WERI-Rb-1 (cell line): Measurements from ENCODE around the gene SHCBP1L.

ENCODE experiments used
- DNase-seq: peaks from one replicate; pipeline ENCODE4 v3.0.0-alpha.2; 2020
- H3K27ac ChIP-seq: fragments of 250-450 bp; sonication (Bioruptor Pico); 2 replicates; pipeline ENCODE4 v1.5.1; 2020; ENCODE audit warnings: mild to moderate bottlenecking, moderate library complexity
- H3K27me3 ChIP-seq: fragments of 250-450 bp; sonication (Bioruptor Pico); 2 replicates; pipeline ENCODE4 v1.5.1; 2021; ENCODE audit warnings: mild to moderate bottlenecking, low read depth, moderate library complexity; ENCODE audit not compliant: insufficient read depth, severe bottlenecking
- H3K36me3 ChIP-seq: fragments of 250-450 bp; sonication (Bioruptor Pico); 2 replicates; pipeline ENCODE4 v1.5.1; 2020; ENCODE audit warnings: mild to moderate bottlenecking, moderate library complexity
- H3K4me3 ChIP-seq: 2 replicates; pipeline ENCODE4 v1.5.1; 2011; ENCODE audit warnings: low read depth, mild to moderate bottlenecking, control low read depth, low read length
- H3K9me3 ChIP-seq: fragments of 250-450 bp; sonication (Bioruptor Pico); 2 replicates; pipeline ENCODE4 v1.5.1; 2021; ENCODE audit warnings: mild to moderate bottlenecking, moderate library complexity; ENCODE audit not compliant: severe bottlenecking
- TF ChIP-seq, protein P1 (sequence below): IDR thresholded peaks from 2 replicates; pipeline ENCODE4 v1.5.1; 2011; ENCODE audit warnings: low read depth, mild to moderate bottlenecking, control low read depth, inconsistent platforms, low read length

Gene SHCBP1L

DNA sequence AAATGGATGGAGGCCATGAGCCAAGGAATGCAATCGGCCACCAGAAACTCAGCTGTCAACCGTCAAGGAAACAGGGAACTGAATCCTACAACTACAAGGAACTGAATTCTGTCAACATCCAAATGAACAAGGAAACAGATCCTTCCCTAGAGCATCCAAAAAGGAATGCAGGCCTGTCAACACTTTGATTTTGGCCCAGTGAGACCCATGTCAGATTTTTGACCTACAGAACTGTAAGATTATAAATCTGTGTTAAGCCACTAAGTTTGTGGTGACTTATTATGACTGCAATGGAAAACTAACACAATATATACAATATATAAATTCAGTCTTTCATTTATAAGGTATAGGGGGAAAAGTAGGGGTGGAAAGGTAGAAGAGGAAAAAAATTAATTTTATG lies 55.3 kb downstream of the SHCBP1L start:
- Histone ChIP-seq H3K27me3 (no peaks in the 10 kb centered on the region), H3K9me3 (no peaks in the 10 kb centered on the region), H3K36me3 (no peaks in the 10 kb centered on the region), H3K4me3 (no peak overlapping the region), H3K27ac (no peak overlapping the region)
- no peak for DNase-seq
- TF ChIP-seq, protein P1, sequence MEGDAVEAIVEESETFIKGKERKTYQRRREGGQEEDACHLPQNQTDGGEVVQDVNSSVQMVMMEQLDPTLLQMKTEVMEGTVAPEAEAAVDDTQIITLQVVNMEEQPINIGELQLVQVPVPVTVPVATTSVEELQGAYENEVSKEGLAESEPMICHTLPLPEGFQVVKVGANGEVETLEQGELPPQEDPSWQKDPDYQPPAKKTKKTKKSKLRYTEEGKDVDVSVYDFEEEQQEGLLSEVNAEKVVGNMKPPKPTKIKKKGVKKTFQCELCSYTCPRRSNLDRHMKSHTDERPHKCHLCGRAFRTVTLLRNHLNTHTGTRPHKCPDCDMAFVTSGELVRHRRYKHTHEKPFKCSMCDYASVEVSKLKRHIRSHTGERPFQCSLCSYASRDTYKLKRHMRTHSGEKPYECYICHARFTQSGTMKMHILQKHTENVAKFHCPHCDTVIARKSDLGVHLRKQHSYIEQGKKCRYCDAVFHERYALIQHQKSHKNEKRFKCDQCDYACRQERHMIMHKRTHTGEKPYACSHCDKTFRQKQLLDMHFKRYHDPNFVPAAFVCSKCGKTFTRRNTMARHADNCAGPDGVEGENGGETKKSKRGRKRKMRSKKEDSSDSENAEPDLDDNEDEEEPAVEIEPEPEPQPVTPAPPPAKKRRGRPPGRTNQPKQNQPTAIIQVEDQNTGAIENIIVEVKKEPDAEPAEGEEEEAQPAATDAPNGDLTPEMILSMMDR, result no peak

DNA sequence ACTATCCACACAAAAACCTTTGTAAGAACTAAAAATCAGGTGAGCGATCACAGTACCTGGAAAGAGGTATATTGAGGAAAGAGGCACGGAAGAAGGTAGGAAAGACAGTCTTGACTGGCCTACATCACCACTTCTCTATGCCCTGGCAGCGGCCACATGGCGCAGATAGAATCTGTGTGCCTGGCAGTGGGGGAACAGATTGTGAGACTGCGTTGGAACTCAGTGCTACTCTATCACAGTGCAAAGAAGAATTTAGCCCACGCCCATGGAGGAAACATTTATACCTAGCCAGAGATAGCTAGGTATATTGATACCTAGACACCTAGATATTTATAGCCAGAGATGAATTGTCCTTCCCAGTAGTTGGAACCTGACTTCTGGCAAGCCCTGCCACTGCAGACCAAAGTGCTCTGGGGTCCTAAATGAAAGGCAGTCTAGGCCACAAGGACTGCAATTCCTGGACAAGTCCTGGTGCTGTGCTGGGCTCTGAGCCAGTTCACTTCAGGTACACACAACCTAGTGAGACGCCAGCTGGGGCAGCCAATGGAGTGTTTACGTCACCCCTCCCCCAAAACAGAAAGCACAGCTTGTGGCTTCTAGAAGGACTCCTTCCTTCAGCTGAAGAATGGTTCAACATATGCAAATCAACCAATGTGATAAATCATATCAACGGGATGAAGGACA lies 61.9 kb downstream of the SHCBP1L start:
- TF ChIP-seq, protein P1, result no peak
- no peaks in the 10 kb centered on the region for H3K9me3 ChIP-seq
- H3K27me3 ChIP-seq, result no peaks in the 10 kb centered on the region
- H3K36me3 ChIP-seq, result peaks cover 18% of the 10 kb centered on the region
- H3K4me3 ChIP-seq, result no peak overlapping the region
- DNase-seq, result no peak
- H3K27ac ChIP-seq, result no peak overlapping the region

DNA sequence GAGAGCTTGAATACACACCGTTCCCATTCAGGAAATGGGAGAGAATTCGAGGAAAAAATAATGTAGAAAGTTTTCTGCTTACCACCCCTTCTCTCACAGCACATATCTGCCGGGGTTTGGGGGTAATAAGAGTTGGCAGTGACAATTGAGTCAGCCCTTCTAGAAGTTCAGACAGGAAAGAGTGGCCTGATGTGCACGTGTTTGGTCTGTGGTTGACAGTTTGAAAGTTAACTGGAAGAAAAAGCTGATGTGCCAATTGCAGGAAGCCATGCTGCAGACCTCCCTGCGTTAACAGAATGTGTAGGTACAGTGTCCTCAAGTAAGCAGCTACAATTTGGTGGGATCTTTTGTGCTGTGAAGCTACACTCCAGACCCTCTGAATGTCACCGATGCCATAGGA lies 63.0 kb downstream of the SHCBP1L start:
- no peaks in the 10 kb centered on the region for H3K9me3 ChIP-seq
- H3K27me3 ChIP-seq, result no peaks in the 10 kb centered on the region
- H3K4me3 ChIP-seq, result no peak overlapping the region
- peaks cover 26% of the 10 kb centered on the region for H3K36me3 ChIP-seq
- no peak for DNase-seq
- no peak overlapping the region for H3K27ac ChIP-seq
- TF ChIP-seq, protein P1, result no peak

DNA sequence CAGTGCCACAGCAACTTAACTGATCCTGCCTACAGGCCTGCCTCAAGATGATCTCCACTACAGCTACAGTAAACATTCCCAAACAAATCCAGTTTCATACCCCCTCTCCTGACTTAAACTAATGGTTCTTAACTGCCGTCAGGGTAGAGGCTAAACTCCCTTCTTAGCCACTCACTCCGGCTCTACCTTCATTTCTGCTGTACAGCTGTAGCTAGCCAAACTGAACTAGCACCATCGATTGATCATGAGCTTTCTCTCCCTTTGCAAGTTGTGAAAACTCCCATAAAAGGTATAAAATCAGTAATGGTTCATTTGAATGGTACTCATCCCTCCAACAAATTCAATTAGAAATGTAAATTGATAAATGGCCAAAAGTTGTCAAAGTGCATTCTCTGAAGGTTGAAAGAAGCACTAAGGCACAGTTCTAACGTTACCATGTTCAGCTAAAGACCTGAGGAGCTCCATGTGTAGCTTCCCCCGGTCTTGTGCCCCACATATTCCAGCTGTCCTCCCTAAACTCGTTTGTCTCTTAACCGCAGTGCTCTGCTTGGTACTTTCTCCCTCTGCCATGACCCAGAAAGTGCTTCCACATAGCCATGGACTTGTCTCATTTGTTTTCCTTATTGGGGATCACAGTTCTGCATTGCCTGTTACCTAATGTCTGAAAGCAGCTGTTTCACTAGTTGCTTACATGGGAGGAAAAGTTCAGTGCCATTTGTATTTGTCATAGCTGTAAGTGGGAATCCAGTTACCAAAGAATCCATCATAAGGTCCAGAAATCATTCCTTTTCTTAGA lies 64.0 kb downstream of the SHCBP1L start:
- Histone ChIP-seq H3K27me3 (no peaks in the 10 kb centered on the region), H3K4me3 (no peak overlapping the region), H3K9me3 (no peaks in the 10 kb centered on the region), H3K36me3 (peaks cover 35% of the 10 kb centered on the region), H3K27ac (no peak overlapping the region)
- TF ChIP-seq, protein P1, result no peak
- DNase-seq, result no peak

DNA sequence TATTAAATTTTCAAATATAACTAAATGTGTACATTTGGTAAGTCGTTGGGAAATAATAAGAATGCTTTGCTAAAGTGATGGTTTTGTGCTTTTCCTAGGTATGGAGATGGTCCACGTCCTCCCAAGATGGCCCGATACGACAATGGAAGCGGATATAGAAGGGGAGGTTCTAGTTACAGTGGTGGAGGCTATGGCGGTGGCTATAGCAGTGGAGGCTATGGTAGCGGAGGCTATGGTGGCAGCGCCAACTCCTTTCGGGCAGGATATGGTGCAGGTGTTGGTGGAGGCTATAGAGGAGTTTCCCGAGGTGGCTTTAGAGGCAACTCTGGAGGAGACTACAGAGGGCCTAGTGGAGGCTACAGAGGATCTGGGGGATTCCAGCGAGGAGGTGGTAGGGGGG lies 66.0 kb downstream of the SHCBP1L start:
- no peak overlapping the region for H3K4me3 ChIP-seq
- no peak overlapping the region for H3K27ac ChIP-seq
- peaks cover 52% of the 10 kb centered on the region for H3K36me3 ChIP-seq
- no peak for DNase-seq
- TF ChIP-seq, protein P1, result no peak
- no peaks in the 10 kb centered on the region for H3K9me3 ChIP-seq
- H3K27me3 ChIP-seq, result no peaks in the 10 kb centered on the region
